ENCODE results near the gene CRYBG2. TPM values are rescaled to one million over a fixed set of nuclear protein-coding genes. Genes with fewer than 3 reads are reported as not detected.

The CRYBG2 gene
- polyA plus RNA-seq, 1 donor from 2014 or later: 2.5 TPM

- Histone ChIP-seq H3K9me2 (ENCODE audit: insufficient read depth, low read length) (no peaks in the 10 kb centered on the region), H3F3A (ENCODE audit: insufficient read depth, low read length, poor library complexity, severe bottlenecking) (no peaks in the 10 kb centered on the region), H3K79me2 (replicated peaks; ENCODE audit: insufficient read depth, low read length) (peaks cover 12% of the 10 kb centered on the region), H3K4me3 (ENCODE audit: low read length) (no peak overlapping the region), H3K9ac (ENCODE audit: low read length) (no peak overlapping the region), H2AFZ (ENCODE audit: low read depth, low read length) (no peak overlapping the region), H3K27ac (ENCODE audit: low read length) (no peak overlapping the region), H4K20me1 (ENCODE audit: insufficient read depth) (no peaks in the 10 kb centered on the region), H3K36me3 (ENCODE audit: insufficient read depth, low read length) (no peaks in the 10 kb centered on the region), H3K9me3 (ENCODE audit: low read length) (no peaks in the 10 kb centered on the region), H3K27me3 (ENCODE audit: insufficient read depth, low read depth, low read length) (no peaks in the 10 kb centered on the region), H3K4me2 (ENCODE audit: low read length) (no peak overlapping the region)
- TF ChIP-seq SMC3 (conservative IDR thresholded peaks at IDR 0.05; ENCODE audit: poor library complexity) (no peak), EZH2 (IDR thresholded peaks at IDR 0.05; ENCODE audit: borderline replicate concordance, insufficient read depth, low read length, poor library complexity, severe bottlenecking) (no peak), MXI1 (conservative IDR thresholded peaks at IDR 0.05; ENCODE audit: poor library complexity, severe bottlenecking) (no peak), TAF1 (IDR thresholded peaks at IDR 0.05; ENCODE audit: low read depth) (no peak), CTCF (IDR thresholded peaks at IDR 0.05; ENCODE audit: poor library complexity, severe bottlenecking) (no peak), REST (IDR thresholded peaks at IDR 0.05; ENCODE audit: borderline replicate concordance) (no peak), RAD21 (conservative IDR thresholded peaks at IDR 0.05) (no peak), EP300 (conservative IDR thresholded peaks at IDR 0.05; ENCODE audit: poor library complexity, severe bottlenecking) (no peak), POLR2AphosphoS5 (IDR thresholded peaks at IDR 0.05) (no peak)
These were observed 46.6 kb downstream of the CRYBG2 start for GRCh38 chr1:26307363-26307781.

GRCh38 chr1:26306290-26307229 is 47.4 kb downstream of the CRYBG2 start, which contains the start of gene UBXN11:
UBXN11 (minus strand) TSS chr1:26306636; CDS start chr1:26302883, 3,753 bp downstream.
- Histone ChIP-seq H3K9ac (ENCODE audit: low read length) (peak within 1 kb of the TSS; percentile 69), H3F3A (ENCODE audit: insufficient read depth, low read length, poor library complexity, severe bottlenecking) (no peaks in the 10 kb centered on the region), H3K4me2 (ENCODE audit: low read length) (peak within 1 kb of the TSS; percentile 88), H3K36me3 (ENCODE audit: insufficient read depth, low read length) (no peaks in the 10 kb centered on the region), H2AFZ (ENCODE audit: low read depth, low read length) (peak within 1 kb of the TSS; percentile 88), H4K20me1 (ENCODE audit: insufficient read depth) (no peaks in the 10 kb centered on the region), H3K4me3 (ENCODE audit: low read length) (peak within 1 kb of the TSS; percentile 99), H3K27ac (ENCODE audit: low read length) (no peak within 1 kb of the TSS), H3K9me2 (ENCODE audit: insufficient read depth, low read length) (no peaks in the 10 kb centered on the region), H3K79me2 (replicated peaks; ENCODE audit: insufficient read depth, low read length) (peaks cover 12% of the 10 kb centered on the region), H3K9me3 (ENCODE audit: low read length) (no peaks in the 10 kb centered on the region), H3K27me3 (ENCODE audit: insufficient read depth, low read depth, low read length) (no peaks in the 10 kb centered on the region)
- no peak for TF ChIP-seq TAF1 (IDR thresholded peaks at IDR 0.05; ENCODE audit: low read depth)
- TF ChIP-seq CTCF (IDR thresholded peaks at IDR 0.05; ENCODE audit: poor library complexity, severe bottlenecking): peak; percentile 32
- TF ChIP-seq REST (IDR thresholded peaks at IDR 0.05; ENCODE audit: borderline replicate concordance): peak; percentile 18
- no peak for TF ChIP-seq EP300 (conservative IDR thresholded peaks at IDR 0.05; ENCODE audit: poor library complexity, severe bottlenecking)
- TF ChIP-seq SMC3 (conservative IDR thresholded peaks at IDR 0.05; ENCODE audit: poor library complexity): peak; percentile 51
- TF ChIP-seq MXI1 (conservative IDR thresholded peaks at IDR 0.05; ENCODE audit: poor library complexity, severe bottlenecking): peak; percentile 98
- peak; percentile 31 for TF ChIP-seq RAD21 (conservative IDR thresholded peaks at IDR 0.05)
- no peak for TF ChIP-seq EZH2 (IDR thresholded peaks at IDR 0.05; ENCODE audit: borderline replicate concordance, insufficient read depth, low read length, poor library complexity, severe bottlenecking)
- TF ChIP-seq POLR2AphosphoS5 (IDR thresholded peaks at IDR 0.05): peak; percentile 50

Data from neural cell (in vitro differentiated cells).